ENCODE data around the gene UEVLD. TPM values are rescaled to one million over a fixed set of nuclear protein-coding genes. Genes with fewer than 3 reads are reported as not detected.
A peak's percentile ranks its signal among the peaks of the same experiment; 100 is the strongest.

Gene UEVLD
- total RNA-seq = 10 to 100 TPM; 34.8 to 36.7 (median 35.3) TPM
- long read RNA-seq, donor 1, full-length matches to known transcripts = 38 of 53 reads
- long read RNA-seq, donor 1, partial matches to known transcripts = 3 of 53 reads
- long read RNA-seq, donor 1, other reads (novel, unspliced or antisense) = 12 of 53 reads
- long read RNA-seq, donor 2, full-length matches to known transcripts = 5 of 9 reads
- long read RNA-seq, donor 2, partial matches to known transcripts = 1 of 9 reads
- long read RNA-seq, donor 2, other reads (novel, unspliced or antisense) = 3 of 9 reads

DNA sequence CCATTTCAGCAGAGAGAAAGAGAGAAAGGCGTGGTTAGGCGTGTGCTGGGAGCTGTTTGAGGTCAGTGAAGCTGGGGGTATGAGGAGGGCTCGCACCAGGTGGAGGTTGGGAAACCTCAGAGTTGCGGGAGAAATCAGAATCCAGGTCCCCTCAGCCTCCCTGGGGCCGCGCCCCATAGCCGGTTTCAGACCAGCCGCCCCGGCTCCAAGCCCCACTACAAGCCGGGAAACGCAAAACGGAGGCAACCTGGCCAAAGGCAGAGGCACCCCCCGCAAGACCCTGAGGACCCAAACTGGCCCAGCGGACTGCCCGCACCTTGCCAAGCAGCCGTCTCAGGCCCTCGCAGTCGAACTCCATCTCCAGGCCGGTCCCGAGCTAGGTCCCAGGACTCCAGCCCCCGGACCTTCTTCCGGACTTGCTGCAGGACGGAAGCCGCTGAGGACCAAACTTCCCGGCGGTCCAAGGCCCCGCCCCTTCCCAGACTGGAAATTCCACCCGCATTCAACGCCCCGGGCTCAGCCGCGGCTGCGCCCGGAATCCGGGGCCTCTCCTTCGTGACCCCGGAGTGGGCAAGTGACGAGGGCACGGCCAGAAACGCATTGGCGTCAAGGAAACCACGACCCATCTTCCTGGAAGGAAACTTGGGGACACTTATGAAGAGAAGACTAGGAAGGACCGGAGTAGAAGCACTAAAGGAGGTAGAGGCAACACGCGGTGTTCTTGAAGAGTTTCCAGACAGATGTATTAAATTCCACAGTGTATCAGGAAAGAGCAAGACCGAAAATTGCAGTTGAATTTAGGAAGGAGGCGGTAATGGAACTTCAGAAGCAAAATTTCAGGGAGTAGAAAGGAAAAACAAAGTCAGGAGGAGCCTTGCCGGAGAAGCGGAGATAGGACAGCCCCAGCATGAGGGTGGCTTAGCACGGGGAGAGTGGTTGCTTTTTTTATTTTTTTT, at the start of gene UEVLD:
Gene UEVLD, minus strand, starts transcription at position 438 of the 956 bp plus-strand sequence. Its CDS starts 80 bp downstream, at position 358.
- TF ChIP-seq, protein P1, sequence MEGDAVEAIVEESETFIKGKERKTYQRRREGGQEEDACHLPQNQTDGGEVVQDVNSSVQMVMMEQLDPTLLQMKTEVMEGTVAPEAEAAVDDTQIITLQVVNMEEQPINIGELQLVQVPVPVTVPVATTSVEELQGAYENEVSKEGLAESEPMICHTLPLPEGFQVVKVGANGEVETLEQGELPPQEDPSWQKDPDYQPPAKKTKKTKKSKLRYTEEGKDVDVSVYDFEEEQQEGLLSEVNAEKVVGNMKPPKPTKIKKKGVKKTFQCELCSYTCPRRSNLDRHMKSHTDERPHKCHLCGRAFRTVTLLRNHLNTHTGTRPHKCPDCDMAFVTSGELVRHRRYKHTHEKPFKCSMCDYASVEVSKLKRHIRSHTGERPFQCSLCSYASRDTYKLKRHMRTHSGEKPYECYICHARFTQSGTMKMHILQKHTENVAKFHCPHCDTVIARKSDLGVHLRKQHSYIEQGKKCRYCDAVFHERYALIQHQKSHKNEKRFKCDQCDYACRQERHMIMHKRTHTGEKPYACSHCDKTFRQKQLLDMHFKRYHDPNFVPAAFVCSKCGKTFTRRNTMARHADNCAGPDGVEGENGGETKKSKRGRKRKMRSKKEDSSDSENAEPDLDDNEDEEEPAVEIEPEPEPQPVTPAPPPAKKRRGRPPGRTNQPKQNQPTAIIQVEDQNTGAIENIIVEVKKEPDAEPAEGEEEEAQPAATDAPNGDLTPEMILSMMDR (IDR thresholded peaks at IDR 0.05) = no peak
- Histone ChIP-seq H3K9me3 (no peaks in the 10 kb centered on the region), H3K4me1 (ENCODE audit: low read depth) (peaks cover 23% of the 10 kb centered on the region), H3K4me3 (peak within 1 kb of the TSS; percentile 83), H3K36me3 (ENCODE audit: low read depth) (no peaks in the 10 kb centered on the region)
- ATAC-seq = peak; percentile 98
- peak; percentile 90 to 92 (median 91) for DNase-seq
- intact Hi-C loops (cut with DNase I, micrococcal nuclease) = no loop called here

DNA sequence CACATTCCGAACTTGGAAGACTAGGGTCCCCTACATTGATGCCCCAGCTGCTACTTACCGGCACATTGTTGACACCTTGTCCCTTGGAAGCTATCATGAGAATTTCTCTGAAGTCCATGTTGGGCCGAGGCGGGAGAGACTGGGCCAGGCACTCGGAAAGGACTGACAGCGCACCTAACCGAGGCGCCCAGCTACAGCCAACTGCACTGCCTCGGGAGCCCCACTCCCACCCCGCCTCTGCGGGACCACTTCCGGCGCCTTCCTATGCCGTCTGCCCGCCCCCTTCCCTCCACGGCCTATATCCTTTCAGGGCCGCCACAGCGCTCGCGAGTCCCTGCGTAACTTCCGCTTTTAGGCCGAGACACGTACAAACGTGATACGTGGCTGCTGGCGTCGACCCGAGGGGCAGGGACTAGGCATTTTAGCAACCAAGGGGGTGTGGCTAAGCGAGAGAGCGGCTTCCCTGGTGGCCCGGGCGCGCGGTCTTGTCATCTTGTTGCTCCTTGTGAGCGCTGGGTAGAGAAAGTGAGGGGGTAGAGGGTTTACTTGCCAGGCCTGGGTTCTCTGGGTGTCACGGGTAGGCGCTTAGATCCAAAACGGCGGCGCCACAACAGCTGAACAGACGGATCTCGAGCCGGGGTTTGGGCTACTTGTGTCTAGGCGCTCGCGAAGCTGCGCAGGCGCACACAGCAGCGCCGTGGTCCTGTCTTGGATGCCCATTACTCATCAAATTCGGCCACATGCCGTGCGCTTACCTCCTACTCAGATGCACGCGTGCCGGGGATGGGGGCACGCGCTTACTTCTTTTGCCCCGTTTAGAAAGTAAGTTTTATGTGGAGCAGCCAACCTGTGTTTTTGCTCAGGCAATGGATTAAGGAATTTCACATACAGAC, 45.9 kb upstream of the UEVLD start, which contains the start of gene SPTY2D1:
Gene SPTY2D1, minus strand, starts transcription at position 203 of the 893 bp plus-strand sequence. Its CDS starts 85 bp downstream, at position 118.
- H3K4me3 ChIP-seq = peak within 1 kb of the TSS; percentile 70
- no peaks in the 10 kb centered on the region for H3K36me3 ChIP-seq (ENCODE audit: low read depth)
- TF ChIP-seq, protein P1 (IDR thresholded peaks at IDR 0.05) = no peak
- peak; percentile 98 to 100 (median 99) for DNase-seq
- intact Hi-C loops (cut with DNase I, micrococcal nuclease) = no loop called here
- ATAC-seq = peak; percentile 99
- peaks cover 12% of the 10 kb centered on the region for H3K4me1 ChIP-seq (ENCODE audit: low read depth)
- H3K9me3 ChIP-seq = no peaks in the 10 kb centered on the region

DNA sequence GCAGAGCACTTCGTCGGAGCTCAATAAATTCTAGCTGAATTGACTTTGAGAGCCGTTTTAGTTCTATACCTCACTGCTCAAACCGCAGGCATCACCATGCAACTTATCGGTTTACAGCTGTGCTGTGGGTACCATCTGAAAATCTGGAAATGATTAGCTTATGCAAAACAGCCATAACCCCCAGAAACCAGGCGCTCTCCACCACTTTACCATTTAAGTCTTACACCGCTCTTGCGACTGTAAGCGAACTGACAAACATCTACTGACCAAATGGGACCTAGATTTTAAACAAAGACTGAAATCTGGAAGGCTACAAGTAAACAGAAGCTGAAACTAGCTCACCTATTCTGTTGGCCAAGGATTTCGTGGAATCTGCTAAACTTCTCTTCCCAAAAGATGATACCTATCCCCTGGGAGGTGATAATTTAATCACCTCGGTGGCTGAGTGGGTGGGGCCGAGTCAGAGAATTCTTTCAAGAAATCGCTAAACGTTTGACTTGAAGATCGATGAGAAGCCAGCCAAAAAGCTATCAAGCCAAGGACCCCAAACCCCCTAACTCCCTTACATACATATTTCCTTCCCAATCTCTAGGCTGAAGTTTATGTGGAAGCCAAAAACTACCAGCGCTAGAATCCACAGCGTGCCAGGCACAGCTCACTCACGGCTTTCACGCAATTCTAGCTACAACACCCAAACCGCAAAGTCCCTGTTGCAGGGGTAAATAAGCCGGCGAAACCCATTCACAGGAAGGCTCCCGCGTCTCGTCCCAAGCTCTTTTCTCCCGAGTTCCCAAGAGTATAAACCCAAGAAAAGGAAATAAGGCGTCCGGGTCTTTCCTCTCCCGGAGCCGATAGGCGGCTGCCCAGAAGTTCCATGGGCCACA, 45.0 kb upstream of the UEVLD start:
- DNase-seq = peak in 1 of 3 donors; percentile 11
- no peak for ATAC-seq

DNA sequence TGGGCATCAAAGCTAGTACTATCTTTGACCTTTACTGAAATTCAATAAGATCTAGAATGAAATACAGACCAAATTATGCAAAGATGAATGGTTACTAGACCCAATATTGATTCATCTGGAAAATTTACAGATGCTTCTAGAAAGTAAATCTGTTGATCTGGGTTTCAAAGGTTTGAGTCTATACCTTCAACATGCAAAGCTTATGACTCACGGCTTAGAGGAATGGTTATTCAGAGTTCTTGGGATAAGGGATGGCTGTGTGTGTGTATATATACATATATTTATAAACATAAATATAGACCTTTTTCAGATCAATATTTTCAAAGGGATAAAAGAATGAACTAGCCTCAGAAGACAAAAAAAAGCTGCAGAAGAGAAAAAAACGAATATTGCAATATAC, 44.3 kb upstream of the UEVLD start:
- Histone ChIP-seq H3K36me3 (ENCODE audit: low read depth) (no peaks in the 10 kb centered on the region), H3K4me3 (no peak overlapping the region), H3K9me3 (no peaks in the 10 kb centered on the region), H3K4me1 (ENCODE audit: low read depth) (peaks cover 12% of the 10 kb centered on the region)
- TF ChIP-seq, protein P1 (IDR thresholded peaks at IDR 0.05) = no peak
- ATAC-seq (no peak), DNase-seq (no peak)
- intact Hi-C loops (cut with DNase I, micrococcal nuclease) = no loop called here

More for the DNA sequence above, 45.0 kb upstream of the UEVLD start:
- TF ChIP-seq, protein P1 (IDR thresholded peaks at IDR 0.05) = no peak
- intact Hi-C loops (cut with DNase I, micrococcal nuclease) = no loop called here
- H3K4me1 ChIP-seq (ENCODE audit: low read depth) = peaks cover 12% of the 10 kb centered on the region
- no peaks in the 10 kb centered on the region for H3K9me3 ChIP-seq
- no peaks in the 10 kb centered on the region for H3K36me3 ChIP-seq (ENCODE audit: low read depth)
- peak overlapping the region; percentile 70 for H3K4me3 ChIP-seq
